ENCODE data around the gene ZC3H7A.

DNA sequence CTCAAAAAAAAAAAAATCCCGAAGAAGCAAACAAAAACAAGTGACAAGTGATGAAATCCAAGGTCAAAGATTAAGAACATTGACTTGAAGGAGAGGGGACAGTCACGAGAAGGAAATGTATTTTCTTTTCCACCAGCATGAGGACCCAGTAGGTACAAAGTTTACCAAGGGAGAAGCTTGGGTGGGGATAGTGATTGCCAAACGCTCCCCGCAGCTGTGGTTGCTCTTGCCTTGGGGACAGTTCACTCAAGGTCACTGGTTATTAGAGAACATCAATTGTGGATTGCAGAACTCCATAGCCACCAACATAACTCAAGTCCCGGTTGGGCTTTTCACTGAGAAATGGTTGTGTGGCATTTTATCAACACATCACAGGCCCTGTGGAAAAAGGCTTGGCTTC is 27.3 kb upstream of the ZC3H7A start:
- no peak for TF ChIP-seq RARB (CRISPR knock-in tag; IDR thresholded peaks at IDR 0.05)
- TF ChIP-seq ARNTL (CRISPR knock-in tag; IDR thresholded peaks at IDR 0.05; ENCODE audit: borderline replicate concordance, low read depth) = no peak
- no peak for TF ChIP-seq PPARA (CRISPR knock-in tag; IDR thresholded peaks at IDR 0.05; ENCODE audit: borderline replicate concordance)
- TF ChIP-seq, protein P1, sequence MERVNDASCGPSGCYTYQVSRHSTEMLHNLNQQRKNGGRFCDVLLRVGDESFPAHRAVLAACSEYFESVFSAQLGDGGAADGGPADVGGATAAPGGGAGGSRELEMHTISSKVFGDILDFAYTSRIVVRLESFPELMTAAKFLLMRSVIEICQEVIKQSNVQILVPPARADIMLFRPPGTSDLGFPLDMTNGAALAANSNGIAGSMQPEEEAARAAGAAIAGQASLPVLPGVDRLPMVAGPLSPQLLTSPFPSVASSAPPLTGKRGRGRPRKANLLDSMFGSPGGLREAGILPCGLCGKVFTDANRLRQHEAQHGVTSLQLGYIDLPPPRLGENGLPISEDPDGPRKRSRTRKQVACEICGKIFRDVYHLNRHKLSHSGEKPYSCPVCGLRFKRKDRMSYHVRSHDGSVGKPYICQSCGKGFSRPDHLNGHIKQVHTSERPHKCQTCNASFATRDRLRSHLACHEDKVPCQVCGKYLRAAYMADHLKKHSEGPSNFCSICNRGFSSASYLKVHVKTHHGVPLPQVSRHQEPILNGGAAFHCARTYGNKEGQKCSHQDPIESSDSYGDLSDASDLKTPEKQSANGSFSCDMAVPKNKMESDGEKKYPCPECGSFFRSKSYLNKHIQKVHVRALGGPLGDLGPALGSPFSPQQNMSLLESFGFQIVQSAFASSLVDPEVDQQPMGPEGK (CRISPR knock-in tag; IDR thresholded peaks at IDR 0.05; ENCODE audit: borderline replicate concordance) = no peak
- TF ChIP-seq TCF4 (CRISPR knock-in tag; IDR thresholded peaks at IDR 0.05; ENCODE audit: borderline replicate concordance) = no peak
- no peak for TF ChIP-seq CSDC2 (CRISPR knock-in tag; IDR thresholded peaks at IDR 0.05)
- TF ChIP-seq OSR1 (CRISPR knock-in tag; IDR thresholded peaks at IDR 0.05) = no peak
- no peak for TF ChIP-seq ZNF70 (CRISPR knock-in tag; IDR thresholded peaks at IDR 0.05)
- TF ChIP-seq ZNF8 (CRISPR knock-in tag; IDR thresholded peaks at IDR 0.05) = no peak

All from SK-N-SH treated with all-trans-retinoic acid at 6 μM for 48 hours (cell line).